HG02870 (cell line): ENCODE results near the gene WDR1.
A peak's percentile ranks its signal among the peaks of the same experiment; 100 is the strongest.
"Not testable (repeated sequence)": the region's sequence is repeated elsewhere in the genome, so short reads cannot be mapped to it uniquely, and the experiment has no call there.

Experiments
- ATAC-seq: cut with Tn5 transposase; IDR thresholded peaks from one replicate; pipeline ENCODE4 v1.9.1; 2021; ENCODE audit warnings: mild to moderate bottlenecking, moderate library complexity; ENCODE audit not compliant: unreplicated experiment

WDR1 gene

DNA sequence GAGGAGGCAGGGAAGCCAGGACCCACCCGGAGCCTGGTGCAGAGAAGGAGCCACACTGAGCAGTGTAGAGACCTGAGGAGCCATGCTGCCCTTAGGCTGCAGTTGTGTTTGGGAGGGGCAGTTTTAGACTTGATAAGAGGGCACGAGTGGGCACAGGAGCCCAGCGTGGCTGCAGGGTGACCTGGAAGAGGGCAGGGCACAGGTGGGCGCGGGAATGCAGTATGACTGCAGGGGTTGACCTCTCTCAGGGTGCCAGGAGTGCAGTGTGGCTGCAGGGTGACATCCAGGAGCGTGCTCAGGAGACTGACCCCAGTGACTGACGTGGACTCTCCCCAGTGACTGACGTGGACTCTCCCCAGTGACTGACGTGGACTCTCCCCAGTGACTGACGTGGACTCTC lies 14.6 kb upstream of the WDR1 start:
- ATAC-seq = no peak

- ATAC-seq = no peak
These were observed 13.7 kb upstream of the WDR1 start for GRCh38 chr4:10130178-10130888.

DNA sequence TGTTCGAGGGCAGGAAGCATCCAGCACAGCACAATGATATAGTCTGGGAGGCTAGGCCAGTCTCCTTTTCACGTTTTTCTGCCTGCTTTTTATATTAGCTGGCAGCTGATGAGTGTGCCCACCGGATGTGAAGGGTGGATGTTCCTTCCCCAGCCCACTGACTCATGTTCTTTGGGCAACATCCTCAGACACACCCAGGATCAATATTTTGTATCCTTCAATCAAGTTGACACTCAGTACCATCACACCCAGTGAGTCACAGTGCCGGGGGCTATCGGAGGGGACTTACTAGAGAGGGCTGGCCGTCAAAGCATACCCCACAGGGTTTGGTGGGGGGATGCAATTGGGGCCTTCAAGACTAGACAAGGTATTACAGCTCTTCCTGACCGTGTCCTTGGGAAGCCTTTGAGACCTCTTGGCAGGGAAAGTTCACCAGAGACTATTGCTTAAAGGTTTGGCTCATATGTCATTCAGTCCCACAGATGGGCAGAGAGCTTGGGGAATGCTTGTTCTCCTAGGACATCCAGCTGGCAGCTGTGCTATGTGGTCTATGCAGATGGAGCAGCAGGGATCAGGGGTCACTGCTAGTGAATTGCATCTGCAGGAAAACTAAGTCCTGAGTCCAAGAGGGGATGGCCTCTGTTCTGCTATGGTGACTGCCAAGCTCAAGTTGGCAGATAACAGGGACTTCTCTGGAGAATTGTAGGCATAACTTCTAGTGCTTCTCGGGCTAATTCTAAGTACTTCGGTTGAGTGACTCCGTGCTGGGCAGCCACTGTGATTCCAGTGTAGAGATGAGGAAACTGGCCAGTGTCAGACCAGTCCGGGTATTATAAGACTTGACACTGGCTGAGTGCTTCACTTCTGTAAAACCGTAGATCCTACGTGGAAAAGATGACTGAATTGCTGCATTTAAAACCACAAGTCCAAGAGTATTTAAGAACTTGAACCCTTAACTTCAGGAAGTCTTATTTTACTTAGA lies 12.9 kb upstream of the WDR1 start:
- ATAC-seq = no peak

DNA sequence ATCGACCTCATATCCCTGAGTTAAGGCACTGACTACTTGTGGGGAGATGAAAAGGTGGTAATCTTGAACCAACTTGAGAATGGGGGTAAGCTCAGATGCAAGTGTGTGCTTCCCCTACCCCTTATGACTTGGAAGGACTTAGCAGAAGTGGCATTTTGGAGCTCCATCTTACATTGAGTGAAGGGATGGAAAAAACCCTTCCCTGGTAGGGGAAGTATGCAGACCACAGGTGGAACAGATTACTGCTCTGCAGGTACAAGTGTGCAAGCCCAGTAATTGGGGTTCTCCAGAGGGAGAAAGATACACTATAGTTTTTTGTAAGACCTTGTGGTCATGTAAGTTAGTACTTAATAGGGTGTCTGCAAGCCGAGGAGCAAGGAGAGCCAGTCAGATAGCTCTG lies 12.2 kb upstream of the WDR1 start:
- ATAC-seq = no peak

GRCh38 chr4:10127531-10127930 lies 10.9 kb upstream of the WDR1 start:
- ATAC-seq = not testable (repeated sequence)

DNA sequence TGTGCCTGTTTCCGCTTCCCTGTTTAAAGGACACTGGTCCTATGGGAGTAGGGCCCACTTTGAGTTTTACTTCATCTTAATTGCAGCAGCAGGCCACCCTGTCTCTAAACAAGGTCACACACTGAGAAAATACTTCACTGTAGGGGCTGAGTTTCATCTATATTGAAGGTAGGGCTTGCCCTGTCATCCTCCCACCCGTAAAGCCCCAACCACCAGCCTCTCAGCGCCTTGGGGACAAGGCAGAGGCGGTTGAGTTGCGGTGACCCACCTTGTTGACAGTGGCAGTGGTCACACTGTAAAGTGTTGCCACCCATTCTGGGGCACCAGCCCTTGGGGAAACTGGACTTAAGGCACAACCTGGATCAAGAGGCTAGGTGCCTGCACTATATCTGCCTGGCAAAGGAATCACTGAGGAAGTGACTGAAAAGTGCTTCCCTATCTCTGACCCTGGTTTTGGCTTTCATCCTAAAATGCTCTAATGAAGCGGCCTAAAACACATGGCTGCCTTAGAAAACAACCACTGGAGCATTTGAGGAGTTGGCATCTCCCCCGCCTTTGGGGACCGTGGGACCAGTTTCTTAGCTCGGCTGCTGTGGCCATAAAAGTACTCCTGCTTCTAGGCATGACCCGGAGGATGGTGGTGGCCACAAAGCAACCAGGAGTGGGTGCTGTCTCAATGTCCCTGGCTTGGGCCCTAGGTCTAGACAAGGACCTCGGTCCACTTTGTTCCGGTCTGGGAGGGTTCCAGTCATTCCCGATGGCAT lies 7.8 kb upstream of the WDR1 start:
- no peak for ATAC-seq

- no peak for ATAC-seq
These were observed 6.9 kb upstream of the WDR1 start for GRCh38 chr4:10123227-10124101.

- no peak for ATAC-seq
These were observed 5.8 kb upstream of the WDR1 start for GRCh38 chr4:10122236-10122932.

DNA sequence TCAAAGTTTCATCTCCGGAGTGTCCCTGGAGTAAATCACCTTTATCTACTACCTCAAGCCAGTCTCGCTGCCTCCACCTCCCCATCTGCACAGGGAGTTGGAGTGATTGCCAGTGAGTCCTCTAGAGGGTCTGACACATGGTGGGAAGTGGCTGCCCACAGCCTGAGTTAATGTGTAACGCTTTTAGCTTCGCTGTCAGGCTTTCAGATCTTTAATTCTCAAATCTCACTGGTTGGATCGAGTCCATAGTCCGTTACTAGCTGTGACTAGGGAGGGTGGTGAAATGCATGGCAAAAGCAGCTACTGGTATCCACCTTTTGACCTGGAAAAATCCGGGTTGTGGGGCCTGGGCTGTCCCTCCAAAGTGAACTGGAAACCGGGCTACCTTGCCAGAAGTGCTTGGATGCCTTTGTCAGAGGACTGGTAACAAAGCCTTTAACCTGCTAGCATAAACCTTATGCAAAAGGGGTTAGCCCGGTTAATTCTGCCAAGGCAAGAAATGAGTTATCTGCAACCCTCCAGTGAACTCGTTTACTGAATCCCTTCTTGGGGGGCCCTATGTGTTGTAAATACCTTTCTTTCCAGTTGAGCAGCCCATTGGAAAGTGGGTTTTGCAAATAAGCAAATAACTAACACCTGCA lies 5.1 kb upstream of the WDR1 start:
- ATAC-seq = no peak

- no peak for ATAC-seq
These were observed 4.5 kb upstream of the WDR1 start for GRCh38 chr4:10120943-10121567.

- no peak for ATAC-seq
These were observed 3.2 kb upstream of the WDR1 start for GRCh38 chr4:10119773-10120172.

- ATAC-seq = no peak
These were observed 2.7 kb upstream of the WDR1 start for GRCh38 chr4:10119278-10119677.

DNA sequence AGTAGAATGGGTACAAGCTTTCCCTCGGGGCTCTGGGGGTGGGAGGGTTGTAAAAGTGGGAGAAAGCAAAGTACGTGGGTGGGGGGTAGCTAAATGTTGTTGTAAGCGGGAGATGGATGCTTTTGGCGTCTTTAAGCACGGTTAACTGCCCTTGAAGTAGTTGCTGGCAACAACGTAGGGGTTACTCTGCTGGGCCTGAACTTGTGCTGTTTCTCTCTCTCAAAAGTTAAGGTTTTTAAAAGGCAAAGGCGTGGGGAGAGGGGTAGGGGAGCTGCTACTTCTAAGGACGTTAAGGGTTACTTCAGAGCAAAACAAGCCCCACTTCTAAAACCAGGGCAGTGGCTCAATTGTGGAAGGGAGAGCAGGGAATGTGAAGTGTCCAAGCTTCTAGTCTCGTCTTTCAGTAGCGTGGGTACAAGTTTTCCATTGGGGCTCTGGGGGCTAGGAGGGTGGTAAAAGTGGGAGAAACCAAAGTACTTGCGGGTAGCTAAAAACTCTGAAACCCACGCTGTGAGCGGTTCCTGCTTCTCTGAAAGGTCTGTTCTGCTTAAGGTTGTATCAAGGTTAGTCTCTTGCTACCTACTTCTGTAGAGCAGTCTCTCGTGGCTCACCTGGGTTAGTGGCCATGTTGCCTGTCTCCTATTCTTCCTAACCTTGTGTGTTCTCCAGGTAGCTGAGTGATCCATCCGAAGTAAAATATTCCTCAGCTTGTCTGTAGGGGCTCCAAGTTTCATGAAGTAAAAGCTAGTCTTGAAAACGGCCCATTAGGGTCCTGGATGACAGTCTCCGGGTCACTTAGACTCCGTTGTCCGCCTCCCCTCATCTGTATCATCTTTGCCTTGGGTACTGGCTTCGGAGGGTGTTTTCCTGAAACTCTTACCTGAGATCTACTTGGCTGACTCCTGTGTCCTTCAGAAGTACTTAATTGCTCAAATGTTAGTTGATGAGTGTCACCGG lies 1.7 kb upstream of the WDR1 start:
- ATAC-seq = no peak

DNA sequence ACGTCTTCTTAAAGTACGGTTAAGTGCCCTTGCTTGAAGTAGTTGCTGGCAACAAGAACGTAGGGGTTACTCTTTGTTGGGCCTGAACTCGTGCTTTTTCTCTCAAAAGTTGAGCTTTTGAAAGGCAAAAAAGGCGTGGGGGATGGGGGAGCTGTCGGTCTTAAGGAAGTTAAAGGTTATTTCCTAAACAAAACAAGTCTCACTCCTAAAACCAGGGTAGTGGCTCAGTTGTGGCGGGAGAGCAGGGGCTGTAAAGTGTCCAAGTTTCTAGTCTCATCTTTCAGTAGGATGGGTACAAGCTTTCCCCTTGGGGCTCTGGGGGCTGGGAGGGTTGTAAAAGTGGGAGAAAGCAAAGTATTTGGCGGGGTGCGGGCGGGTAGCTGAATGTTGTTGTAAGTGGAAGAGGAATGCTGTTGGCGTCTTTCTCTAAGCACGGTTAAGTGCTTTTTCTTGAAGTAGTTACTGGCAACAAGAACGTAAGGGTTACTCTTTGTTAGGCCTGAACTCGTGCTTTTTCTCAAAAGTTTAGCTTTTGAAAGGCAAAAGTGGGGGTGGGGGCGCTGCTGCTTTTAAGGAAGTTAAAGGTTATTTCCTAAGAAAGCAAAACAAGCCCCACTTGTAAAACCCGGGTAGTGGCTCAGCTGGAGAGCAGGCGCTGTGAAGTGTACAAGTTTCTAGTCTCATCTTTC lies 904 bp upstream of the WDR1 start:
- peak; percentile 24 for ATAC-seq

DNA sequence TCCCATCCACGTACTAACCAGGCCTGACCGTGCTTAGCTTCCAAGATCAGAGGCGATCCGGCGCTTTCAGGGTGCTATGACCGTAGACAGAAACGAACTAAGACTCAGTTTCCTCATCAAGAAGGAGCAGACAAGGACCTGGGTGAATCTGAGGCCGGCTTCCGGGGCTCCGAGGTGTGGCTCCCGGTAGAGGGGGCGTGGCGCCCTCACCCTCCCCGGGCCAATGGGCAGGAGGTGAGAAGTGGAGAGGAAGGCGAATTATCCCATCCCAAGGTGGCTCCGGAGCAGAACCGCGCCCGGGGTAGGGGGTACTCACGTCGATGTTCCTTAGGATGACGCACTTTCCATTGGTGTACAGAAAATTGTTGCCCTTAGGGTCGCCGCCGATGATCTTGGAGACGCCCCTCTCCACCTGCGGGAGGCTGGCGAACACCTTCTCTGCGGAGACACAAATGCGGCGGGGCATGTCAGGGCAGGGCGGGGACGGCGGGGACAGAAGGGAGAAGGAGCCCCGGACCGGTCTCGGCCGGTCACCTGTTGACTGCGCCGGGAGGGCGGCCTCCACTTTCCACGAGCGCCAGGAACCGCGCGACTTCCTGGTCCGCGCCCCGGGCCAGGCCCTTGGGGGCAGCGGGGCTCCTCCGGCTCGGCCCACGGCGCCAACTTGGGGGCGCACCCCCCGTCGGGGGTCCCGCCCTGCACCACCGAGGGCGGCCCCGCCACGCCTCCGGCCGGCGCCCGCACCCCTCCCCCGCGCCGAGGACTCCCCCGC lies 616 bp downstream of the WDR1 start:
- peak; percentile 36 for ATAC-seq

- no peak for ATAC-seq
These were observed 1.3 kb downstream of the WDR1 start for GRCh38 chr4:10115271-10115796.
